HG03460 (cell line): ENCODE data around the gene APIP.
A peak's percentile ranks its signal among the peaks of the same experiment; 100 is the strongest.

Experiments used
- ATAC-seq: cut with Tn5 transposase; IDR thresholded peaks from one replicate; pipeline ENCODE4 v1.9.1; 2021; ENCODE audit not compliant: unreplicated experiment

APIP gene

GRCh38 chr11:34916015-34916842, at the start of gene APIP, which contains the start of gene PDHX:
Gene APIP, minus strand, starts transcription at chr11:34916379. Its CDS starts 95 bp downstream, at chr11:34916284.
Gene PDHX, plus strand, starts transcription at chr11:34916618. Its CDS starts 38 bp downstream, at chr11:34916656.
- ATAC-seq, result peak; percentile 89

- no peak for ATAC-seq
Observed at GRCh38 chr11:34964610-34965331, 48.6 kb upstream of the APIP start.

GRCh38 chr11:34963351-34963750, 47.2 kb upstream of the APIP start:
- ATAC-seq, result no peak

- ATAC-seq, result no peak
Observed at GRCh38 chr11:34962034-34962433, 45.9 kb upstream of the APIP start.

GRCh38 chr11:34960277-34960676, 44.1 kb upstream of the APIP start:
- ATAC-seq, result no peak

GRCh38 chr11:34959770-34960169, 43.6 kb upstream of the APIP start:
- no peak for ATAC-seq

- no peak for ATAC-seq
Observed at GRCh38 chr11:34957606-34958005, 41.4 kb upstream of the APIP start.

- no peak for ATAC-seq
Observed at GRCh38 chr11:34957206-34957605, 41.0 kb upstream of the APIP start.

- no peak for ATAC-seq
Observed at GRCh38 chr11:34953955-34954354, 37.8 kb upstream of the APIP start.

- ATAC-seq, result no peak
Observed at GRCh38 chr11:34948696-34949095, 32.5 kb upstream of the APIP start.

GRCh38 chr11:34944692-34945091, 28.5 kb upstream of the APIP start:
- ATAC-seq, result no peak

GRCh38 chr11:34941688-34942087, 25.5 kb upstream of the APIP start:
- no peak for ATAC-seq

- no peak for ATAC-seq
Observed at GRCh38 chr11:34940026-34940677, 24.0 kb upstream of the APIP start.

GRCh38 chr11:34938611-34939010, 22.4 kb upstream of the APIP start:
- ATAC-seq, result no peak

- ATAC-seq, result no peak
Observed at GRCh38 chr11:34936945-34937629, 20.9 kb upstream of the APIP start.

GRCh38 chr11:34929794-34930763, 13.9 kb upstream of the APIP start:
- ATAC-seq, result no peak

- no peak for ATAC-seq
Observed at GRCh38 chr11:34928960-34929680, 12.9 kb upstream of the APIP start.

- ATAC-seq, result no peak
Observed at GRCh38 chr11:34928268-34928959, 12.2 kb upstream of the APIP start.

GRCh38 chr11:34926831-34927132, 10.6 kb upstream of the APIP start:
- no peak for ATAC-seq
